Fibroblast of peridontal ligament (primary cell): ENCODE data around the gene ENTHD1.
A peak's percentile ranks its signal among the peaks of the same experiment; 100 is the strongest.
"Not testable (repeated sequence)": the region's sequence is repeated elsewhere in the genome, so short reads cannot be mapped to it uniquely, and the experiment has no call there.

Experiments
- DNase-seq: peaks from one replicate; pipeline ENCODE4 v3.0.0-alpha.2; 2010; ENCODE audit errors: extremely low read depth

Gene ENTHD1

GRCh38 chr22:39777716-39778454, 115.7 kb downstream of the ENTHD1 start:
- DNase-seq = no peak

- DNase-seq = no peak
Observed at GRCh38 chr22:39776295-39777009, 117.1 kb downstream of the ENTHD1 start.

- DNase-seq = no peak
Observed at GRCh38 chr22:39773976-39774539, 119.5 kb downstream of the ENTHD1 start.

- no peak for DNase-seq
Observed at GRCh38 chr22:39773503-39773902, 120.1 kb downstream of the ENTHD1 start.

GRCh38 chr22:39771486-39771885, 122.1 kb downstream of the ENTHD1 start:
- no peak for DNase-seq

GRCh38 chr22:39765661-39766060, 127.9 kb downstream of the ENTHD1 start:
- no peak for DNase-seq

- DNase-seq = no peak
Observed at GRCh38 chr22:39765046-39765445, 128.5 kb downstream of the ENTHD1 start.

- no peak for DNase-seq
Observed at GRCh38 chr22:39763276-39763675, 130.3 kb downstream of the ENTHD1 start.

- DNase-seq = no peak
Observed at GRCh38 chr22:39750759-39751158, 142.8 kb downstream of the ENTHD1 start.

GRCh38 chr22:39748877-39749276, 144.7 kb downstream of the ENTHD1 start:
- DNase-seq = peak; percentile 76

GRCh38 chr22:39746600-39747262, 146.8 kb downstream of the ENTHD1 start:
- DNase-seq = no peak

GRCh38 chr22:39745789-39746188, 147.8 kb downstream of the ENTHD1 start:
- DNase-seq = no peak

- DNase-seq = no peak
Observed at GRCh38 chr22:39744353-39744752, 149.2 kb downstream of the ENTHD1 start.

- no peak for DNase-seq
Observed at GRCh38 chr22:39743935-39744334, 149.6 kb downstream of the ENTHD1 start.

- DNase-seq = no peak
Observed at GRCh38 chr22:39739338-39740027, 154.1 kb downstream of the ENTHD1 start.

- peak; percentile 55 for DNase-seq
Observed at GRCh38 chr22:39738746-39739145, 154.8 kb downstream of the ENTHD1 start.

GRCh38 chr22:39735776-39736175, 157.8 kb downstream of the ENTHD1 start:
- DNase-seq = no peak

- DNase-seq = no peak
Observed at GRCh38 chr22:39734866-39735265, 158.7 kb downstream of the ENTHD1 start.

GRCh38 chr22:39734046-39734445, 159.5 kb downstream of the ENTHD1 start:
- not testable (repeated sequence) for DNase-seq

- no peak for DNase-seq
Observed at GRCh38 chr22:39733191-39733590, 160.4 kb downstream of the ENTHD1 start.

GRCh38 chr22:39732625-39733024, 160.9 kb downstream of the ENTHD1 start:
- no peak for DNase-seq
